IPS DF 6.9 (cell line): Measurements from ENCODE around the gene CA9.

Experiments
- DNase-seq: peaks from one replicate; pipeline ENCODE4 v3.0.0-alpha.2; 2013; ENCODE audit warnings: low read depth, low spot score
- H3K27ac ChIP-seq: one replicate; pipeline ENCODE4 v1.5.1; 2013; ENCODE audit warnings: low read length, control low read depth
- H3K27me3 ChIP-seq: 2 replicates; pipeline ENCODE4 v1.6.1; 2013; ENCODE audit warnings: mild to moderate bottlenecking, low read length; ENCODE audit not compliant: control insufficient read depth, insufficient read depth
- H3K36me3 ChIP-seq: 2 replicates; pipeline ENCODE4 v1.6.1; 2013; ENCODE audit warnings: low read length; ENCODE audit not compliant: control insufficient read depth, insufficient read depth
- H3K4me1 ChIP-seq: 2 replicates; pipeline ENCODE4 v1.6.1; 2013; ENCODE audit warnings: low read length; ENCODE audit not compliant: control insufficient read depth, insufficient read depth
- H3K4me3 ChIP-seq: 2 replicates; pipeline ENCODE4 v1.5.1; 2013; ENCODE audit warnings: mild to moderate bottlenecking, low read length
- H3K9me3 ChIP-seq: 2 replicates; pipeline ENCODE4 v1.6.1; 2013; ENCODE audit warnings: low read length, inconsistent platforms; ENCODE audit not compliant: control insufficient read depth, insufficient read depth
- WGBS: extraction: QIAGEN DNeasy Blood & Tissue Kit; methylation state at CpG from one replicate; pipeline ENCODE4 v1.1.7; 2013; ENCODE audit warnings: mixed read lengths, missing lambda C conversion rate; ENCODE audit not compliant: insufficient read length, insufficient coverage; 5-methylcytosine and 5-hydroxymethylcytosine counted together

CA9 gene

DNA sequence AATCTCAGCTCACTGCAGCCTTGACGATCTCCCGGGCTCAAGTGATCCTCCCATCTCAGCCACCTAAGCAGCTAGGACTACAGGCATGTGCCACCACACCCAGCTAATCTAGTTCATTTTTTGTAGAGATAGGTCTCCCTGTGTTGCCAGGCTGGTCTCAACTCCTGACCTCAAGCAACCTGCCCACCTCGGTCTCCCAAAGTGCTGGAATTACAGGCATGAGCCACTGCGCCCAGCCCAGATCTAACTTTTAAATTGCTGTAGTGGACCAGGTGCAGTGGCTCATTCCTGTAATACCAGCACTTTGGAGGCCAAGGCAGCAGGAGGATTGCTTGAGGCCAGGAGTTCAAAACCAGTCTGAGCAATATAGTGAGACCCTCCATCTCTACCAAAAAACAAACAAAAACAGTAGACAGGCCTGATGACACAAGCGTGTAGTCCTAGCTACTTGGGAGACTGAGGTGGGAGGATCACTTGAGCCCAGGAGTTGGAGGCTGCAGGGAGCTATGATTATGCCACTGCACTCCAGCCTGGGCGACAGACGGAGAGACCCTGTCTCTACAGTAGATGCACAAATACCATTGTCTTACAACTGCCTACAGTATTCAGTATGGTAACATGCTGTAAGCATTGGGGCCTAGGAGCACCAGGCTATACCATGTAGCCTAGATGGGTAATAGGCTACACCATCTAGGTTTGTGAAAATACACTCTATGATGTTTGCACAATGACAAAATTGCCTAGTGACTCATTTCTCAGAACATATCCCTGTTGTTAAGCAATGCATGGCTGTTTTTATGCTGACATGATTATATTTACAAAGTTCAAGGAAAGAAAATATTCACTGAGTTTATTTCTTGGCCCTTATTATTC lies 21.5 kb upstream of the CA9 start:
- H3K4me1 ChIP-seq = peaks cover 8% of the 10 kb centered on the region
- no peak overlapping the region for H3K27ac ChIP-seq
- H3K9me3 ChIP-seq = no peaks in the 10 kb centered on the region
- no peaks in the 10 kb centered on the region for H3K36me3 ChIP-seq
- H3K27me3 ChIP-seq = no peaks in the 10 kb centered on the region
- H3K4me3 ChIP-seq = no peak overlapping the region
- no peak for DNase-seq
- WGBS = no CpG with 5 or more reads among the region's 7 CpGs

GRCh38 chr9:35652829-35653209 lies 20.9 kb upstream of the CA9 start:
- H3K4me3 ChIP-seq = no peak overlapping the region
- H3K36me3 ChIP-seq = no peaks in the 10 kb centered on the region
- H3K4me1 ChIP-seq = peaks cover 8% of the 10 kb centered on the region
- no peaks in the 10 kb centered on the region for H3K9me3 ChIP-seq
- H3K27ac ChIP-seq = no peak overlapping the region
- WGBS = no CpG with 5 or more reads among the region's 8 CpGs
- DNase-seq = no peak
- no peaks in the 10 kb centered on the region for H3K27me3 ChIP-seq

DNA sequence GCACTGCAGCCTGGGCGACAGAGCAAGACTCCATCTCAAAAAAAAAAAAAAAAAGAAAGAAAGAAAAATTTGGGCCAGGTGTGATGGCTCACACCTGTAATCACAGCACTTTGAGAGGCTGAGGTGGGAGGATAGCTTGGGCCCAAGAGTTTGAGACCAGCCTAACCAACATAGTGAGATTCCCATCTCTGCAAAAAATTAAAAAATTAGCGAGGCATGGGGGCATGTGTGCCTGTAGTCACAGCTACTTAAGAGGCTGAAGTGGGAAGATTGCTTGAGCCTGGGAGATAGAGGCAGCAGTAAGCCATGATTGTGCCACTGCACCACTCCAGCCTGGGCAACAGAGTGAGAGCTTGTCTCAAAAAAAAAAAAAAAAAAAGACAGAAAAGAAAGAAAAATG lies 20.1 kb upstream of the CA9 start:
- WGBS = no CpG with 5 or more reads among the region's 2 CpGs
- Histone ChIP-seq H3K9me3 (no peaks in the 10 kb centered on the region), H3K36me3 (no peaks in the 10 kb centered on the region), H3K27ac (no peak overlapping the region), H3K27me3 (no peaks in the 10 kb centered on the region), H3K4me3 (no peak overlapping the region), H3K4me1 (peaks cover 8% of the 10 kb centered on the region)
- DNase-seq = no peak

DNA sequence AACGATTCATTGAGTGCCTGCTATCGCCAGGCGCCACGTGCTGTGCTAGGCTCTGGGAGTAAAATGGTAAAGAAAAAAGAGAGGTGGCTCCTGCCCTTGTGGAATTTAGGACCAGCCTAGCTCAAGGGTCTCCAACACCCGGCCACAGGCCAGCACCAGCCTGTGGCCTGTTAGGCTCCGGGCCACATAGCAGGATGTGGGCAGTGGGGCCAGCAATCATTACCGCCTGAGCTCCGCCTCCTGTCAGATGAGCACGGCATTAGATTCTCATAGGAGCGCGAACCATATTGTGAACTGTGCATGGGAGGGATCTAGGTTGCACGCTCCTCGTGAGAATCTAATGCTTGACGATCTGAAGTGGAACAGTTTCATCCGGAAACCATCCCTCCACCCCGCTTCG lies 17.4 kb upstream of the CA9 start:
- DNase-seq = no peak
- WGBS = no CpG with 5 or more reads among the region's 17 CpGs
- no peaks in the 10 kb centered on the region for H3K4me1 ChIP-seq
- peaks cover 6% of the 10 kb centered on the region for H3K36me3 ChIP-seq
- no peaks in the 10 kb centered on the region for H3K9me3 ChIP-seq
- H3K4me3 ChIP-seq = no peak overlapping the region
- H3K27ac ChIP-seq = no peak overlapping the region
- no peaks in the 10 kb centered on the region for H3K27me3 ChIP-seq

DNA sequence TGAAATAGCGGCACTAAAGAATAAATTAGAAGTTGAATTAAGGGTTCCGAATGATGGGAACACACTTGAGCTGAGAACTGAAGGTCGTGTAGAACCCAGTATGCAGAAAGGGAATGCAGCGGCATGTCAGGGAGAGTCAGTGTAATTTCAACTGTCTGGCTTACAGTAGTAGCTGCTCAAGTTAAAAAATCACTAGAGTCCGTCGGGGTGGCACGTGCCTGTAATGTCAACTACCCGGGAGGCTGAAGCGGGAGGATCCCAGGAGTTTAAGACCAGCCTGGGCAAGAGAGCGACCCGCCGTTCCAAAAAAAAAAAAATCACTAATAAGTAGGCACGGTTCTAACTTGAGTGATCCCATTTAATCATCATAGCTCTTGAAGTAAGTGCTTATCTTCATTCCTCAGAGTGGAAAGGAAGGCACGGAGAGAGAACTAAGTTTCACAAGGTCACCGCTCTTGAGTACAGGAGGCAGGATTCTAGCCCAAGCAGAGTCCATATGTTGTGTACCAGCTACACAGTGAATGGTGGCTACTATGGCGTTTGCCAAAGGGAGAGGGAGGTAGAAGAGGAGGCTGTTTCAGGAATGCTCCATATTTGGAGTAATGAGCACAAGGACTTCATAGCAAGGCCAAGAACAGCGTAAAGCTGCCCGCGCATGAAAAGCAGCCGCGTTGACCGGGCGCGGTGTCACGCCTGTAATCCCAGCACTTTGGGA lies 16.7 kb upstream of the CA9 start:
- no peaks in the 10 kb centered on the region for H3K27me3 ChIP-seq
- H3K27ac ChIP-seq = no peak overlapping the region
- no peaks in the 10 kb centered on the region for H3K9me3 ChIP-seq
- H3K4me3 ChIP-seq = peak overlapping the region; percentile 13; the same call in 1 of the 2 replicates
- H3K4me1 ChIP-seq = no peaks in the 10 kb centered on the region
- no peak for DNase-seq
- peaks cover 6% of the 10 kb centered on the region for H3K36me3 ChIP-seq
- WGBS = 100% methylated on average over 2 of the region's 25 CpGs

GRCh38 chr9:35657546-35658136 lies 16.1 kb upstream of the CA9 start, which contains the start of gene RMRP:
TSS of gene RMRP (minus strand) at chr9:35658019.
- peak within 1 kb of the TSS; percentile 80 for H3K4me3 ChIP-seq
- WGBS = no CpG with 5 or more reads among the region's 42 CpGs
- peak; percentile 97 for DNase-seq
- no peaks in the 10 kb centered on the region for H3K4me1 ChIP-seq
- no peaks in the 10 kb centered on the region for H3K27me3 ChIP-seq
- no peak within 1 kb of the TSS for H3K27ac ChIP-seq
- H3K9me3 ChIP-seq = no peaks in the 10 kb centered on the region
- peaks cover 6% of the 10 kb centered on the region for H3K36me3 ChIP-seq

DNA sequence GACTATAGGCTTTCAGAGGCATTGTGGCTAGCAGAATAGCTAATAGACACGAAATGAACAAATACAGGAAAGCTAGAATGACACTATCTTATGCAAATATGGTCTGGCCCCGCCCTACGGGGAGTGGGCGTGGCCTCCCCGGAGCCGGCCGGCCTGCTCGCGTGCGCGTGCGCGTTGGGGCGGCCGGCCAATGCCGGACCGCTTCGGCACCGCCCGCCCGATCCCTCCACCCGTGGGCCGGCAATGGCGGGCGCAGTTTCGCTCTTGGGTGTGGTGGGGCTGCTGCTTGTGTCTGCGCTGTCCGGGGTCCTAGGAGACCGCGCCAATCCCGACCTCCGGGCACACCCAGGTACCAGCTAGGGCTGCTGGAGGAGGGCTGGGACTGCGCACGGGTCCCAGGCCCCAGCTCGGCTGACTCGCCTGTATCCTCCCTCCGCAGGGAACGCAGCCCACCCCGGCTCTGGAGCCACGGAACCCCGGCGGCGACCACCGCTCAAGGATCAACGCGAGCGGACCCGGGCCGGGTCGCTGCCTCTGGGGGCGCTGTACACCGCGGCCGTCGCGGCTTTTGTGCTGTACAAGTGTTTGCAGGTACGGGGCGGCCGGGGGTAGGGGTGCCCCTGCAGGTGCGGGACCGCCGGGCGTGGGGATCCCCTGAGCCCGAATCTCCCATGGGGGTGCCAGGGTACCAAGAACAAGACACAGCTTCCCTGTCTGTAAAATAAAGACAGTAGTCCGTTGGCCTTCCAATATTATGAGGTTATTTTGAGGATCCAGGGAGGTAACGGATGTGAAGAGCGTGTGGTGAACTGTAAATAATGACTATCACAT lies 15.4 kb upstream of the CA9 start, which contains the start of gene CCDC107:
Gene CCDC107 (plus strand): TSS at position 156 of the 831 bp plus-strand sequence. CDS start 88 bp downstream, at position 244.
- no CpG with 5 or more reads among the region's 67 CpGs for WGBS
- H3K9me3 ChIP-seq = no peaks in the 10 kb centered on the region
- H3K27me3 ChIP-seq = no peaks in the 10 kb centered on the region
- no peak within 1 kb of the TSS for H3K27ac ChIP-seq
- no peak for DNase-seq
- no peaks in the 10 kb centered on the region for H3K4me1 ChIP-seq
- peaks cover 6% of the 10 kb centered on the region for H3K36me3 ChIP-seq
- peak within 1 kb of the TSS; percentile 80 for H3K4me3 ChIP-seq

DNA sequence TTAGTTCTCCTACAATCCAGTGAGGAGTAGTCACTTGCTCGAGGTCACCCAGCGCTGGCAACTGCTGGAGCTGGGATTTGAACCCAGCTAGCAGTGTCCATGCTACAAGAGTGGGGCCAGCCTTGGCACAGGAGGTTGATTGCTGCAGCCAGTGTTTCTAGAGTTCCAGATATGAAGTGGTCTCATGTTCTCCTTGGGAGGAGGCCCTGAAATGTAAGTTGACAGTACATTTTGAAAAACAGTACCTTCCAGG lies 14.8 kb upstream of the CA9 start:
- Histone ChIP-seq H3K27ac (no peak overlapping the region), H3K9me3 (no peaks in the 10 kb centered on the region), H3K36me3 (peaks cover 6% of the 10 kb centered on the region), H3K27me3 (no peaks in the 10 kb centered on the region), H3K4me1 (no peaks in the 10 kb centered on the region), H3K4me3 (peak overlapping the region; percentile 80; the same call in 1 of the 2 replicates)
- no peak for DNase-seq
- no CpG with 5 or more reads among the region's 2 CpGs for WGBS

DNA sequence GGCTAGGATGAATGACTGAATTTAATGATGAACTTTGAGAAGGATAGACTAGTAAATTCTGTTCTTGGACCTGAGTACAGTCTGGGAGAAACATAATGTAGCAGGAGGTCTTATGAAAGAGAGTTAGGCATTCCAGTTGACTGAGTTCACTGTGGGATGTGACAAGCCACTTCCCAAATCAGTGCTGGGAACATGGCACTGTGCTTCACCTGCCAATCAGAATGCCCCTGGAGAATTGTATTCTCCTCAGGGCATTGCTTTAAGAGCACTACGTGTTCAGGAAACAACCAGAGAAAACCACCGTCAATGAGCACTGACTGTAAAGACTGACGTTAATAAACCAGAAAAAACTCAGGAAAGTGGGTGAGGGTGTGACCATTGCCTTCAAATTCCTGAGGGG lies 14.4 kb upstream of the CA9 start:
- H3K4me1 ChIP-seq = no peaks in the 10 kb centered on the region
- no peaks in the 10 kb centered on the region for H3K9me3 ChIP-seq
- no peak overlapping the region for H3K4me3 ChIP-seq
- H3K27me3 ChIP-seq = no peaks in the 10 kb centered on the region
- DNase-seq = no peak
- WGBS = no CpG with 5 or more reads among the region's 3 CpGs
- H3K36me3 ChIP-seq = peaks cover 6% of the 10 kb centered on the region
- H3K27ac ChIP-seq = no peak overlapping the region

GRCh38 chr9:35660966-35661415 lies 12.7 kb upstream of the CA9 start:
- DNase-seq = no peak

More at GRCh38 chr9:35660966-35661415, 12.7 kb upstream of the CA9 start:
- no peaks in the 10 kb centered on the region for H3K27me3 ChIP-seq
- H3K27ac ChIP-seq = no peak overlapping the region
- H3K4me3 ChIP-seq = no peak overlapping the region
- H3K9me3 ChIP-seq = no peaks in the 10 kb centered on the region
- no CpG with 5 or more reads among the region's 9 CpGs for WGBS
- no peaks in the 10 kb centered on the region for H3K4me1 ChIP-seq
- H3K36me3 ChIP-seq = peaks cover 6% of the 10 kb centered on the region
